Esophagus muscularis mucosa (tissue), 4 donors: ENCODE results near the gene WDR87. TPM values are rescaled to one million over a fixed set of nuclear protein-coding genes. Genes with fewer than 3 reads are reported as not detected.
A peak's percentile ranks its signal among the peaks of the same experiment; 100 is the strongest.
"Not testable (repeated sequence)": the region's sequence is repeated elsewhere in the genome, so short reads cannot be mapped to it uniquely, and the experiment has no call there.

Experiments used
- DNase-seq: peaks from one replicate; pipeline ENCODE4 v3.0.0-alpha.2; 2017; ENCODE audit errors: extremely low spot score
- H3K27ac ChIP-seq, 4 donors: fragments of 200-600 bp; sonication (generic); replicated peaks in 1 of 4; 1 replicate in 3 of 4; 2 replicates in 1 of 4; pipeline ENCODE4 v1.5.1; 2016 to 2019; ENCODE audit warnings: mild to moderate bottlenecking in 1 of 4
- H3K27me3 ChIP-seq, 4 donors: fragments of 200-600 bp; sonication (generic); one replicate each; pipeline versions ENCODE4 v1.5.1 to v1.6.0; 2016 to 2019
- H3K36me3 ChIP-seq, 4 donors: fragments of 200-600 bp; sonication (generic); one replicate each; pipeline ENCODE4 v1.5.1; 2016 to 2019
- H3K4me1 ChIP-seq, 4 donors: fragments of 200-600 bp; sonication (generic); one replicate each; pipeline ENCODE4 v1.5.1; 2016 to 2019
- H3K4me3 ChIP-seq, 4 donors: fragments of 200-600 bp; sonication (generic); 1 replicate in 2 of 4; 2 replicates in 2 of 4; pipeline ENCODE4 v1.5.1; 2016 to 2019; ENCODE audit warnings: mild to moderate bottlenecking in 4 of 4, moderate library complexity in 1 of 4
- H3K9me3 ChIP-seq, 4 donors: fragments of 200-600 bp; sonication (generic); 1 replicate in 3 of 4; 2 replicates in 1 of 4; pipeline ENCODE4 v1.5.1; 2016 to 2019
- EP300 ChIP-seq: sonication (generic); formaldehyde crosslinking; IDR thresholded peaks from one replicate; pipeline ENCODE4 v1.6.1; 2017; ENCODE audit warnings: antibody characterized with exemption
- POLR2A ChIP-seq: fragments of 450-650 bp; IDR thresholded peaks from one replicate; pipeline ENCODE4 v1.6.1; 2017; ENCODE audit warnings: antibody characterized with exemption, moderate library complexity, mild to moderate bottlenecking, low read depth
- POLR2AphosphoS5 ChIP-seq, 2 donors: sonication (generic); formaldehyde crosslinking; IDR thresholded peaks; one replicate each; pipeline ENCODE4 v1.6.1; 2017; ENCODE audit warnings: antibody characterized with exemption in 2 of 2
- WGBS: methylation state at CpG from one replicate; pipeline ENCODE4 v1.1.5; 2018; 5-methylcytosine and 5-hydroxymethylcytosine counted together
- intact Hi-C: fragments of 100-400 bp; cut with DNase I; formaldehyde crosslinking; loops from one replicate; pipeline ENCODE4 v1.15.1; 2023
- total RNA-seq, 4 donors: library from RNA; depleted of rRNA; stranded (reverse); fragments of >200 nt; gene quantifications; one replicate each; pipeline versions ENCODE4 v1.1.0 to v1.2.1, GENCODE V29; 2016
- TF ChIP-seq, protein P1 (sequence below), 3 experiments: fragments of 200-600 bp in 2 of 3; fragments of 450-650 bp in 1 of 3; sonication (generic) in 2 of 3; IDR thresholded peaks; one replicate each; pipeline ENCODE4 v1.5.1; 2017 to 2019; ENCODE audit warnings: antibody characterized with exemption in 3 of 3, mild to moderate bottlenecking in 2 of 3, moderate library complexity in 1 of 3

WDR87 gene
- total RNA-seq, 4 donors from 2014 or later: not detected

- H3K27me3 ChIP-seq: no peaks in the 10 kb centered on the region
- no peak overlapping the region for H3K4me3 ChIP-seq
- no peaks in the 10 kb centered on the region for H3K9me3 ChIP-seq
- H3K36me3 ChIP-seq: no peaks in the 10 kb centered on the region
- no peak overlapping the region for H3K27ac ChIP-seq
- WGBS: 13% methylated on average over 2 of the region's 2 CpGs
- DNase-seq: no peak
- TF ChIP-seq POLR2A (no peak), EP300 (no peak), POLR2AphosphoS5 (IDR thresholded peaks at IDR 0.05) (no peak)
- TF ChIP-seq, protein P1, sequence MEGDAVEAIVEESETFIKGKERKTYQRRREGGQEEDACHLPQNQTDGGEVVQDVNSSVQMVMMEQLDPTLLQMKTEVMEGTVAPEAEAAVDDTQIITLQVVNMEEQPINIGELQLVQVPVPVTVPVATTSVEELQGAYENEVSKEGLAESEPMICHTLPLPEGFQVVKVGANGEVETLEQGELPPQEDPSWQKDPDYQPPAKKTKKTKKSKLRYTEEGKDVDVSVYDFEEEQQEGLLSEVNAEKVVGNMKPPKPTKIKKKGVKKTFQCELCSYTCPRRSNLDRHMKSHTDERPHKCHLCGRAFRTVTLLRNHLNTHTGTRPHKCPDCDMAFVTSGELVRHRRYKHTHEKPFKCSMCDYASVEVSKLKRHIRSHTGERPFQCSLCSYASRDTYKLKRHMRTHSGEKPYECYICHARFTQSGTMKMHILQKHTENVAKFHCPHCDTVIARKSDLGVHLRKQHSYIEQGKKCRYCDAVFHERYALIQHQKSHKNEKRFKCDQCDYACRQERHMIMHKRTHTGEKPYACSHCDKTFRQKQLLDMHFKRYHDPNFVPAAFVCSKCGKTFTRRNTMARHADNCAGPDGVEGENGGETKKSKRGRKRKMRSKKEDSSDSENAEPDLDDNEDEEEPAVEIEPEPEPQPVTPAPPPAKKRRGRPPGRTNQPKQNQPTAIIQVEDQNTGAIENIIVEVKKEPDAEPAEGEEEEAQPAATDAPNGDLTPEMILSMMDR (IDR thresholded peaks at IDR 0.05): no peak
- intact Hi-C loops: no loop called here
- no peaks in the 10 kb centered on the region for H3K4me1 ChIP-seq
These were observed 38.6 kb downstream of the WDR87 start for GRCh38 chr19:37867831-37868230.

DNA sequence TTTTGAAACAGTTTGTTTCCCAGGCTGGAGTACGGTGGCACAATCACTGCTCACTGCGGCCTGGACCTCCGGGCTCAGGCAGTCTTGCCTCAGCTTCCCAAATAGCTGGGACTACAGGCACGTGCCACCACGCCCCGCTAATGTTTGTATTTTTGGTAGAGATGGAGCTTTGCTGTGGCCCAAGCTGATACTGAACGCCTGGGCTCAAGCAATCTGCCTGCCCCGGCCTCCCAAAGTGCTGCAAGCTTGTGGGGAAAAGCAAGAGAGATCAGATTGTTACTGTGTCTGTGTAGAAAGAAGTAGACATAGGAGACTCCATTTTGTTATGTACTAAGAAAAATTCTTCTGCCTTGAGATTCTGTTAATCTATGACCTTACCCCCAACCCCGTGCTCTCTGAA lies 40.5 kb downstream of the WDR87 start:
- H3K4me1 ChIP-seq, intact Hi-C loops, DNase-seq, H3K27ac ChIP-seq, H3K27me3 ChIP-seq, H3K4me3 ChIP-seq, H3K9me3 ChIP-seq, H3K36me3 ChIP-seq: not testable (repeated sequence)
- WGBS: 70% methylated on average over 2 of the region's 9 CpGs

GRCh38 chr19:37864501-37864900 lies 41.9 kb downstream of the WDR87 start:
- WGBS: 91% methylated on average over 3 of the region's 3 CpGs
- Histone ChIP-seq H3K9me3 (no peaks in the 10 kb centered on the region), H3K4me3 (no peak overlapping the region), H3K36me3 (no peaks in the 10 kb centered on the region), H3K4me1 (no peaks in the 10 kb centered on the region), H3K27ac (no peak overlapping the region), H3K27me3 (no peaks in the 10 kb centered on the region)
- intact Hi-C loops: no loop called here
- no peak for TF ChIP-seq POLR2A
- no peak for TF ChIP-seq POLR2AphosphoS5 (IDR thresholded peaks at IDR 0.05)
- TF ChIP-seq, protein P1 (IDR thresholded peaks at IDR 0.05): no peak
- TF ChIP-seq EP300: no peak
- DNase-seq: no peak

DNA sequence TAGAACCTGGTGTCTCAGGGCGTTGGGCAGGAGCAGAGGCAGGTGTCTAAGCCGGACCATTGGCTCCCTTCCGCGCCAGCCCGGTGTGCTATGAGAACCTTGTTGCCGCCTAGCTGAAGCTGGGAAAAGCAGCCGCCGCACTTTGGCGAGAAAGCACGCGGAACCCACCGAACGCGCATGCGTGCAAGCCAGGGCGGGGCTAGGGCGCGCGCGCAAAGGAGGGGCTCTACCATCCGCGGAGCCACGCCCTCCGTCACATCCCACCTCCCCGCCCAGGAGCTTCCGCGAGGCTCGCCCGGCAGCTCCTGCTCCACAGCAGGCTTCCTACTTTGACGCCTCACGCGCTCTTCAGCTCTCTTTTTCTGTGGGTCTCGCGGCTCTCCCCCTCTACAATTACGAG lies 51.3 kb downstream of the WDR87 start:
- intact Hi-C loops: no loop called here
- Histone ChIP-seq H3K36me3 (no peaks in the 10 kb centered on the region), H3K4me1 (peaks cover 0 to 9% (median 6%) of the 10 kb centered on the region in 4 donors), H3K27me3 (peaks cover 0 to 52% (median 7%) of the 10 kb centered on the region in 4 donors), H3K9me3 (peaks cover 0 to 20% (median 12%) of the 10 kb centered on the region in 4 donors), H3K4me3 (peak overlapping the region in 3 of 4 donors; percentile 7 to 10 (median 9)), H3K27ac (no peak overlapping the region)
- no peak for DNase-seq
- TF ChIP-seq POLR2AphosphoS5 (IDR thresholded peaks at IDR 0.05): no peak
- no peak for TF ChIP-seq POLR2A
- TF ChIP-seq EP300: no peak
- TF ChIP-seq, protein P1 (IDR thresholded peaks at IDR 0.05): no peak
- WGBS: 5% methylated on average over 12 of the region's 35 CpGs

DNA sequence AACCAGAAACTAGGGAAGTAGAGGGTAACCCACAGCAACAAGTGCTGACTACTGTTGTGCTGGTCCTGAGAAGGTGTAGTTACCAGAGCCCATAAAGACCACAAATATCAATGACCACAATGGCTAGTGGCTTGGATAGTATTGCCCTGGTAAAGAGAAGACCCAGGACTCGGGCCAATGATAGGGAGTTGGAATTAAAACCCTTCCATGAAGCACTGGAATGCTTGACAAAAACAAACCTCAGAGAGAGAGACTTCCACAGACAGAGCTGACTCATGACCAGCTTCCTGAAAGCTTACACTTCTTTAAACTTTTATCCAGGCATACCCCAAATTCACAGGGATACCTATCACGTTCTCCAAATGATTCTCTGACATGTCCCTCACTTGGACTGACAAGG lies 60.5 kb downstream of the WDR87 start:
- Histone ChIP-seq H3K27me3 (no peaks in the 10 kb centered on the region), H3K27ac (no peak overlapping the region), H3K4me1 (no peaks in the 10 kb centered on the region), H3K9me3 (peaks cover 0 to 13% (median 0%) of the 10 kb centered on the region in 4 donors), H3K36me3 (no peaks in the 10 kb centered on the region), H3K4me3 (no peak overlapping the region)
- 43% methylated on average over 2 of the region's 2 CpGs for WGBS
- no peak for DNase-seq
- intact Hi-C loops: no loop called here
- TF ChIP-seq POLR2A (no peak), EP300 (no peak), POLR2AphosphoS5 (IDR thresholded peaks at IDR 0.05) (no peak)
- TF ChIP-seq, protein P1 (IDR thresholded peaks at IDR 0.05): no peak

Other genes starting within 250 kb of the WDR87 start
- 1 to 10 TPM; 2.3 to 8.8 (median 6.7) TPM for gene ZNF607, start 186.8 kb downstream of the WDR87 start, total RNA-seq
- 10 to 100 TPM in 1 of 4 donors, 1 to 10 TPM in 3; 5.8 to 12.1 (median 7.6) TPM for gene ZNF573, start 127.0 kb downstream of the WDR87 start, total RNA-seq
- 10 to 100 TPM; 10.4 to 17.9 (median 13.2) TPM for gene SIPA1L3, start 614 bp upstream of the WDR87 start, total RNA-seq